ENCODE results near the gene SERPINA5.

DNA sequence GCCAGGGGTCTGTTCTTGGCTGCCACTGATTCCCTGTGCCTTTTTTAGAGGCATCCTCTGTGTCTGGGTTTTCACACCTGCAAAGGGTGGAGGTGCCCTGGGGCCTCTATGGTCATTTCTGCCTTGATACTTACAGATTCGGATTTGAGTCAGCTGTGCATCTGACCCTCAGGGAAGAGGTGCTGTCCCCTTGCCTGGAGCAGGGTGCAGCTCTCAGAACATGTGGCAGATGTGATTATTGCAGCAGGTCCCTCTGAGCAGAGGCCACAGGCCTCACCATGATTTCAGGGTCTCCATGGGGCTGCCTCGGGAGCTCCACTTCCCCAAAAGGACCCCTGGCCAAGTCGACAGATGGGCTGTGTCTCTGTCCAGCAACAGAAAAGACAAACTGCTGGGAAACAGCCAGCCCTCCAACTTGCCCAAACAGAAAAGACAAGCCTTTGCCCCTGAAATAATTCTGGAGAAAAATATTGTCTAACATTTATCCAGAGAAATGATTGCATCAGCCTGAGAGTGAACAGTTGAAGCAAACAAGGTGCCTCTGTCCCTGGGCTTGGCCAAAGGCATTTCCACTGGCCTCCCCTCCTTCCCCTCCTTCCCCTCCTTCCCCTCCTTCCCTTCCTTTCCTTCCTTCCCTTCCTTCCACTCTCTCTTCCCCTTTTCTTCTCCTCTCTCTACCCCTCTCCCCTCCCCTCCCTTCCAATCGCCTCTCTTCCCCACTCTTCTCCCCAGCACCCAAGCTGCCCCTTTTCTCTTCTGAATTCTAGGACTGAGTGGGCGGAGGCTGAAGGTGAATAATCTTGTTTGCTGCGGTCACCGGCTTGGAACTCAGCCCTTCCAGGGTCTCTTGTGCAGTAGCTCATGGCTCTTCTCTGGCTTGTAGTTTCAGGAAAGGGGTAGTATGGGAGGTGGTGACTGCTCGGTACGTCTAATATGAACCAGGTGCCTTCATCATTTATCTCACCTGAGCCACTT lies 31.6 kb downstream of the SERPINA5 start:
- TF ChIP-seq YY1 (IDR thresholded peaks at IDR 0.05; ENCODE audit: insufficient read depth, insufficient read length) = no peak
- TF ChIP-seq SUZ12 (IDR thresholded peaks at IDR 0.05; ENCODE audit: extremely low read depth, insufficient read depth, insufficient read length) = no peak
- no peak for TF ChIP-seq ZNF274 (IDR thresholded peaks at IDR 0.05; ENCODE audit: low read depth, low read length)
